Measurements from ENCODE around the gene PLA2G15. TPM values are rescaled to one million over a fixed set of nuclear protein-coding genes. Genes with fewer than 3 reads are reported as not detected.

PLA2G15 gene
- total and polyA plus RNA-seq, 2 of the 13 experiments (the other 11 are each of a cell fraction or from before 2014, with no cell fraction given) = 14.4 to 23.7 TPM

DNA sequence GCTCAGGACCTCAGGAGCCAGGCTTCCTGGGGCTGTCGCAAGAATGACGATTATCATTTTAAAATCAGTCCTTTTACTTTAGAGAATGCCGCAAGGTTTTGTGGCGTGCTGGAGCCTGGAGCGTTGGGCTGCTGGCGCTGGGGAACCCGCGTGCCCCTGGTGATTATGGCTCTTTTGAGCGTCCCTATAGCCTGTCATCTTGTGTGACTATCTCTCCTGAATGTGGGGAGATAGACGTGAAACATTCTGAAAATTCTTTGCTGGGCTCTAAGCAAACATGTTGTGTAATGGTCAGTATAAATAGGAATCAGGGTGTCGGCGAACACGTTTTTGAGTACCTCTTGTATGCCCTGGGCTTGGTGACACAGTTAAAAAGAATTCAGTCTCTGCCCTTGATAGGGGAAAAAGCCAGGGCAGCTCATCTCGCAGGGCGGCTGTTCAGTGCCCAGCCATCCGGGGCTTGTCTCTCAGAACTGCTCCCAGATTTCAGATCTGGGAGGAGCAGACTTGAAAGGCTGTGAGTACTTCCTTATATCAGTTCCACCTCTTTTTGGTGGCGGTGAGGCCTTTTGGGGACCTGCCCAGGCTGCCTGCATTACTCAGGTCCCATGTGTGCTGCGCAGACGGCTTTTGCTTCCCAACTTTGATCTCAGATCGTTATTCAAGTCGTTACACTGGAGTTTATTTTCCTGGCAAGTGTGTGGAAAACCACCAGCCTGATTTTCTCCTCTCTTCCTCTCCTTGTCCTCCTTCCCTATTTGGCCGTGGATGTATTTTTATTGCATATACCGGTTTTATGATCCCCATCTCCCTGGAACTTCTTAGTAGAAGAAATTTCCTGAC is 20.1 kb downstream of the PLA2G15 start (continued):
- no peak for TF ChIP-seq ZSCAN5A (CRISPR knock-in tag; IDR thresholded peaks at IDR 0.05; ENCODE audit: borderline replicate concordance)
- no peak for TF ChIP-seq HIVEP1 (CRISPR knock-in tag; IDR thresholded peaks at IDR 0.05)
- TF ChIP-seq EZH2 (conservative IDR thresholded peaks at IDR 0.05; ENCODE audit: low read depth, low read length) = no peak
- TF ChIP-seq MAFK (conservative IDR thresholded peaks at IDR 0.05 in 1 of 2, IDR thresholded peaks at IDR 0.05 in 1 of 2; ENCODE audit: low read length in 2 of 2) = no peak
- TF ChIP-seq ZNF674 (CRISPR knock-in tag; IDR thresholded peaks at IDR 0.05; ENCODE audit: low read depth) = no peak
- no peak; the same call in 1 of the 2 replicates for TF ChIP-seq GMEB1 (CRISPR knock-in tag; IDR thresholded peaks at IDR 0.05; ENCODE audit: borderline replicate concordance)
- TF ChIP-seq, protein P1, sequence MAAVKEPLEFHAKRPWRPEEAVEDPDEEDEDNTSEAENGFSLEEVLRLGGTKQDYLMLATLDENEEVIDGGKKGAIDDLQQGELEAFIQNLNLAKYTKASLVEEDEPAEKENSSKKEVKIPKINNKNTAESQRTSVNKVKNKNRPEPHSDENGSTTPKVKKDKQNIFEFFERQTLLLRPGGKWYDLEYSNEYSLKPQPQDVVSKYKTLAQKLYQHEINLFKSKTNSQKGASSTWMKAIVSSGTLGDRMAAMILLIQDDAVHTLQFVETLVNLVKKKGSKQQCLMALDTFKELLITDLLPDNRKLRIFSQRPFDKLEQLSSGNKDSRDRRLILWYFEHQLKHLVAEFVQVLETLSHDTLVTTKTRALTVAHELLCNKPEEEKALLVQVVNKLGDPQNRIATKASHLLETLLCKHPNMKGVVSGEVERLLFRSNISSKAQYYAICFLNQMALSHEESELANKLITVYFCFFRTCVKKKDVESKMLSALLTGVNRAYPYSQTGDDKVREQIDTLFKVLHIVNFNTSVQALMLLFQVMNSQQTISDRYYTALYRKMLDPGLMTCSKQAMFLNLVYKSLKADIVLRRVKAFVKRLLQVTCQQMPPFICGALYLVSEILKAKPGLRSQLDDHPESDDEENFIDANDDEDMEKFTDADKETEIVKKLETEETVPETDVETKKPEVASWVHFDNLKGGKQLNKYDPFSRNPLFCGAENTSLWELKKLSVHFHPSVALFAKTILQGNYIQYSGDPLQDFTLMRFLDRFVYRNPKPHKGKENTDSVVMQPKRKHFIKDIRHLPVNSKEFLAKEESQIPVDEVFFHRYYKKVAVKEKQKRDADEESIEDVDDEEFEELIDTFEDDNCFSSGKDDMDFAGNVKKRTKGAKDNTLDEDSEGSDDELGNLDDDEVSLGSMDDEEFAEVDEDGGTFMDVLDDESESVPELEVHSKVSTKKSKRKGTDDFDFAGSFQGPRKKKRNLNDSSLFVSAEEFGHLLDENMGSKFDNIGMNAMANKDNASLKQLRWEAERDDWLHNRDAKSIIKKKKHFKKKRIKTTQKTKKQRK (IDR thresholded peaks at IDR 0.05; ENCODE audit: low read length) = no peak
- TF ChIP-seq, protein P2, sequence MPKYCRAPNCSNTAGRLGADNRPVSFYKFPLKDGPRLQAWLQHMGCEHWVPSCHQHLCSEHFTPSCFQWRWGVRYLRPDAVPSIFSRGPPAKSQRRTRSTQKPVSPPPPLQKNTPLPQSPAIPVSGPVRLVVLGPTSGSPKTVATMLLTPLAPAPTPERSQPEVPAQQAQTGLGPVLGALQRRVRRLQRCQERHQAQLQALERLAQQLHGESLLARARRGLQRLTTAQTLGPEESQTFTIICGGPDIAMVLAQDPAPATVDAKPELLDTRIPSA (CRISPR knock-in tag; IDR thresholded peaks at IDR 0.05; ENCODE audit: borderline replicate concordance) = no peak
- no peak for TF ChIP-seq NBN (conservative IDR thresholded peaks at IDR 0.05)
- TF ChIP-seq ZNF136 (CRISPR knock-in tag; IDR thresholded peaks at IDR 0.05; ENCODE audit: low read depth) = no peak
- no peak for TF ChIP-seq ZHX2 (IDR thresholded peaks at IDR 0.05; ENCODE audit: low read depth)
- 0 out of 2 replicates have a peak, but pooled peaks have one; percentile 18 for TF ChIP-seq ZHX2 (CRISPR knock-in tag; IDR thresholded peaks at IDR 0.05; ENCODE audit: borderline replicate concordance)
- no peak for TF ChIP-seq NFATC3 (CRISPR knock-in tag; IDR thresholded peaks at IDR 0.05)
- TF ChIP-seq ZNF549 (CRISPR knock-in tag; IDR thresholded peaks at IDR 0.05) = 0 out of 2 replicates have a peak, but pooled peaks have one; percentile 10
- TF ChIP-seq DPF2 (CRISPR knock-in tag; IDR thresholded peaks at IDR 0.05; ENCODE audit: borderline replicate concordance, low read depth) = peak; percentile 71; the same call in 1 of the 2 replicates

All from HepG2 (cell line).